HCEC 1CT (cell line): ENCODE results near the gene SLC49A3.
"Not testable (repeated sequence)": the region's sequence is repeated elsewhere in the genome, so short reads cannot be mapped to it uniquely, and the experiment has no call there.

Source experiments
- DNase-seq: peaks from one replicate; pipeline ENCODE4 v3.0.0-alpha.2; 2017

The SLC49A3 gene

DNA sequence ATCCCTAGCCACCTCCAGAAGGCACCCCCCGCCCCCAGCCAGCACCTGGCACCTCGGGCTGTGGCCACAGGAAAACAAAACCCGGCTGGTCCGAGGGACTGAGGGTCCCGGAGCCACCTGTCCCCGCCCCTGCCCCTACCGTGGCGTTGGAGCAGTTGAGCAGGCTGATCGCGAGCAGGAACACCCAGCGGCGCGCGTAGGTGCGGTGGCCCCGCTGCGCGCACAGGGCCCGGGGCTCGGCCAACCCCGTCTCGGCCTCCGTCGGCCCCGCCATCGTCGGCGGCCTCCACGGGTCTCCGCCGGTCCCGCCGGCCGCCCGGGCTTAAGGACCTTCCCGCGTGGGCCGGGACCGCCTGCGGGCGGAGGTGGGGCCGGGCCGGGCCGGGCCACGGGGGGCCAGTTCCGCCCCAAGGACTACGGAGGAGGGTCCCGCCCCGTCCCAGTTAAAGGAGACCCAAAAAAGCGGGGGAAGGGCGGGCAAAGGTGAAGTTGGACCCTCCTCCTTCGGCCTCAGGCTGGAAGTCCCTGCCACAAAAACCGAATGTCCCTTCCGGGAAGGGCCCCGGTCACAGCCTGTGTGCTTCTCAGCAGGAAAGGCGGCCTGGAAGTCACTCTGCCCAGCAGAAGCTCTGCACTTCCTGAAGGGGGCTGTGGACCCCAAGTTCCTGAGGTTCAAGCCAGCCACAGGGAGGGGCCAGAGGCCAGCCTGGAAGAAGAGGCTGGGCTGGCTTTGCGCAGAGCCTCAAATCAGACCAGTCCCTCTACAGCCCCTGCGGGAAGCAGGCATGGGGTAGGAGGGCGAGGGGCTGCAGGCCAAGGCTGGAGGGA lies at the start of gene SLC49A3:
SLC49A3 (minus strand) TSS at position 298 of the 828 bp plus-strand sequence; CDS start at position 274, 24 bp downstream.
- DNase-seq, result no peak

DNA sequence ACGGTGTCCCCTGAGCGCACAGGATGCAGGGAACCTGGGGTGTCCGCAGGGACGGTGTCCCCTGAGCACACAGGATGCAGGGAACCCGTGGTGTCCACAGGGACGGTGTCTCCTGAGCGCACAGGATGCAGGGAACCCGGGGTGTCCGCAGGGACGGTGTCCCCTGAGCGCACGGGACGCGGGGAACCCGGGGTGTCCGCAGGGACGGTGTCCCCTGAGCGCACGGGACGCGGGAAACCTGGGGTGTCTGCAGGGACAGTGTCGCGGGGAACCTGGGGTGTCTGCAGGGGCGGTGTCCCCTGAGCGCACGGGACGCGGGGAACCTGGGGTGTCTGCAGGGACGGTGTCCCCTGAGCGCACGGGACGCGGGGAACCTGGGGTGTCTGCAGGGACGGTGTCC lies 47.6 kb upstream of the SLC49A3 start:
- not testable (repeated sequence) for DNase-seq

DNA sequence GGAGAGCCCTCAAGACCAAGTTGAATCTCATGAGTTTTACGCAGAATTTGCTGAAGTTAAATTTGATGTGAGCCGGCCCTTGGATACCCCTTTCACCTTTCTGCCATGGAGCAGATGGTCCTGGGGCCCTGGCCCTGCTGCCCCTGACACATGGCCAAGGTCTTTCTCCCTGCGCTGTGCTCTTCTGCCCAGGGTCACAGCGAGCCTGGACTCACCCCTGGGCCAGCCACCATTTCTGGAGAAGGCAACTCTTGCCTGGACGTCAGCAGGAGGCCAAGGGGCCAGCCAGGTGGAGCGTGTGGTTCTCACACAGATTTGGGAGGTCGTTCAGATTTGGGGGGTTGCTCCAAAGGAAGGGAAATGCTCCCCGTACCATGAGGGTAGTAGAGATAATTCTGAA lies 46.6 kb upstream of the SLC49A3 start:
- DNase-seq, result no peak

DNA sequence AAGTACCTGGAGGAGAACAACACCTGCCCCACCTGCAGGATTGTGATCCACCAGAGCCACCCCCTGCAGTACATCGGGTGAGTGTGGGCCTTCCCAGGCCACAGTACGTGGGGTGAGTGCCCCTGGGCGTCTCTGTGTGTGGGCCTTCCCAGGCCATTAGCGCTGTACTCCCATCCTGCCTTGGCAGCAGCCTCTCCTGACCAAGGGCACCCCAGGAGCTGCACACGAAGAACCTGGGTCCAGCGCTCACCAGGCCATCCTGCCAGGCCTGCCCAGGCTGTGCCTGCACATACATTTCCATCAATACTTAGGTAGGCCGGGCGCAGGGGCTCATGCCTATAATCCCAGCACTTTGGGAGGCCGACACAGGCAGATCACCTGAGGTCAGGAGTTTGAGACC lies 46.0 kb upstream of the SLC49A3 start:
- no peak for DNase-seq

DNA sequence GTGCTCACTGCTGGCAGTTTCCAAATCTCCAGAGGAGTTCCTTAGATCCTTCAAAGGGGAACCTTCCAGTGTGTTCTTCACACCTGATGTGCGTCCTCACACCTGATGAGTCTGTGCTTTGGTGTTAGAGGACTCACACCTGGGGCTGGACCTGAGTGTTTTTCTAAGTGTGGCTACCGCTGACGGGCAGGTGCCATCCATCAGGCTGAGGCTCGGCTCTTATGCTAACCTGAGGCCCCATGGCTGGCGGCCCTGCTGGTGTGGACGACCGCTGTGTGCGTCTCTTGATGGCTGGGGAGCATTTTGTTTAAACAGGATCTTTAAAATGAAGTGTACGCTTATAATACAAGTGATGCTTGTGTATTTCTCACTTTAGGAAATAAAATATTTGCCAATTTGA lies 45.1 kb upstream of the SLC49A3 start:
- DNase-seq, result no peak

DNA sequence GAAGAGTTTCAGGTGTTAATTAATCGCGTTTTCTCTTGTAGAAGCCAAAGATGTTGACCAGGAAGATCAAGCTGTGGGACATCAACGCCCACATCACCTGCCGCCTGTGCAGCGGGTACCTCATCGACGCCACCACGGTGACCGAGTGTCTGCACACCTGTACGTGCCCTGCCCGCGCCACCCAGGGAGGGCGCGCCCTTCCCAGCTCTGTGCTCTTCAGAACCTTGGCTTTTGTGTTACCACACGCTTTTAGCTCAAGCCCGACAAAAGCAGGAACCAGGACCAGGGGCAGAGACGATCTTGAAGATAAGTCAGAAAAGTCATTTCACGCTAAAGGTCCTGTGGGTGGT lies 44.7 kb upstream of the SLC49A3 start:
- DNase-seq, result no peak

DNA sequence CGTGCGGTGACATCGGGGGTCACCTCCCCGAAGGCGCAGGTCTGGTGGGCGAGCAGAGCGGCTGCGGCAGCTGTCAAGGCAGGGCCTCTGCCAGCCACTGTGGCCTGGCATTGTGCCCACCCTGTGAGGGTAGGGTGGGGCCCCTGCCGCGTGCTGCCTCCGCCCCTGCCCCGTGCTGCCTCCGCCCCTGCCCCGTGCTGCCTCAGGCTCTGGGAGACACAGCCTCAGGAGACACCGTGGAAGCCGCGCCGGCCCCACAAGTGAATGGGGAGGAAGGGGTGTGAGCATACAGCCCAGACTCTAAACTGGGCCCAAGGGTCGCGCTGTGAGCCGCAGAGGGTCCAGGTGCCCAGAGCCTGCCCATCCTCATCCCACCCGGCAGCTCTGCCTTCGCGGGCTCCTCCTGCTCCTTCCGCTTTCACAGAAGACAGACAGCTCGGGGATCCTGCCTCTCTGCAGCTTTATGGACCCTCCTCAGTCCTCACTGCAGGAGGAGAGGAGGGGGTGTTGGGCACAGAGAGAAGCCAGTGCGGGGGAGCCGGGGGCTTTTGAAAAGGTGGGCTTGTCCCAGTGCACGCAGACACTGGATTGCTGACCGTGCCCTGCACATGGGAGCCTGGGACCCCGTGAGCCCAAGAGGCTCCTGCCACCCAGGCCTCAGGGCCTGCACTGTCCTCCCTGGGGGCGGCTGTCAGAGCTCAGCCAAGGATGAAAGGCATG lies 44.1 kb upstream of the SLC49A3 start:
- no peak for DNase-seq

DNA sequence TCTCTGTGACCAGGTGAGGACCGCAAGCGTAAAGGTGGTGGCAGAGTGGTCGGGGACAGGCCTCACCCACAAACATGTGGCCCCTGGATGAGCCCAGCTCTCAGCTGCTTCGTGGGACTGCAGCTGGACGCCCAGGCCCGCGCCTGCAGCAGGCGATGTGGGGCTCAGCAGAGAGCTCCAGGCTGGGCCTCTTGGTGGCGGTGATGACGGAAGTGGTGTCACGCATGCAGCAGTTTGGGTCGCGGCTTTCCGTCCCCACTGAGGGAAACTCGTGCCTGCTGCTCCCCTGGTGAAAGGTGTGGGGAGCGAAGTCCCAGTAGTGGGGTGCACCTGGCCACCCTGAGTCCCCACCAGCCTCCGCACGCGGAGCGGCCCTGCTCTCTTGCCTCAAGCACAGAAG lies 43.5 kb upstream of the SLC49A3 start:
- DNase-seq, result no peak

DNA sequence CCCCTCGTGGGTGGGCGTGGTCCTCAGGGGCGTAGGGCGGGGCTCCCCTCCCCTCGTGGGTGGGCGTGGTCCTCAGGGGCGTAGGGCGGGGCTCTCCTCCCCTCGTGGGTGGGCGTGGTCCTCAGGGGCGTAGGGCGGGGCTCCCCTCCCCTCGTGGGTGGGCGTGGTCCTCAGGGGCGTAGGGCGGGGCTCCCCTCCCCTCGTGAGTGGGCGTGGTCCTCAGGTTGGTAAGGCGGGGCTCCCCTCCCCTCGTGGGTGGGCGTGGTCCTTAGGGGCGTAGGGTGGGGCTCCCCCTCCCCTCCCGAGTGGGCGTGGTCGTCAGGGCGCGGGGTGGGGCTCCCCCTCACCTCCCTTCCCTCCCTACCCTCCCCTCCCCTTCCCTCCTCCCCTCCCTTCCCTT lies 43.0 kb upstream of the SLC49A3 start:
- not testable (repeated sequence) for DNase-seq

DNA sequence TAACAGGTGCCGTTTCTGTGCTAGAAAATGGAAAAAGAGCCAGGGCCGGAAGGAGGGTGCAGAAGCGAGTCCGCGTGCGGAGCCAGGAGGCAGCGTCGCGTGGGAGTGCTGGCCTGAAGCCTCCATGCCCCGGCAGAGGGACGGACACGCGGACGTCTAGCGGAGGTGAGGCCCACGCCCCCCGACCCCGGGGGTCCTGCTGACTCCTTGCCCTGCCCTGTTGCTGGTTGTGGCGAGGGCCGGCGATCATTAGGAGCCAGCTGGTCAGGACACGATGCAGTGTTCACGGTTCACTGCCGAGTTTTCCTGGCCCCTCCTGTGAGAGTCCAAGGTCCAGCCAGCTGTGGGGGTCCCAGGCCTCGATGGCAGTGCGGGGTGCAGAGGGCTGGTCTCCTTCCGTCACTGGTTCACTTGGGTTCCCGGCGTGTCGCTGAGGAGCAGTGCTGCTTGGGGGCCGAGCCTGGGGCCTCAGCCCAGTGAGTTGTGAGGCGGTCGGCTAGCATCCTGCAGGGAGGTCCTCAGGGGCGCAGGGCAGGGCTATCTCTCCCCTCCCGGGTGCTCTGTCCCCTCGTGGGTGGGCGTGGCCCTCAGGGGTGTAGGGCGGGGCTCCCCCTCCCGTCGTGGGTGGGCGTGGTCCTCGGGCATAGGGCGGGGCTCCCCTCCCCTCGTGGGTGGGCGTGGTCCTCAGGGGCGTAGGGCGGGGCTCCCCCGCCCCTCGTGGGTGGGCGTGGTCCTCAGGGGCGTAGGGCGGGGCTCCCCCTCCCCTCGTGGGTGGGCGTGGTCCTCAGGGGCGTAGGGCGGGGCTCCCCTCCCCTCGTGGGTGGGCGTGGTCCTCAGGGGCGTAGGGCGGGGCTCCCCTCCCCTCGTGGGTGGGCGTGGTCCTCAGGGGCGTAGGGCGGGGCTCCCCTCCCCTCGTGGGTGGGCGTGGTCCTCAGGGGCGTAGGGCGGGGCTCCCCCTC lies 42.3 kb upstream of the SLC49A3 start:
- DNase-seq, result not testable (repeated sequence)

DNA sequence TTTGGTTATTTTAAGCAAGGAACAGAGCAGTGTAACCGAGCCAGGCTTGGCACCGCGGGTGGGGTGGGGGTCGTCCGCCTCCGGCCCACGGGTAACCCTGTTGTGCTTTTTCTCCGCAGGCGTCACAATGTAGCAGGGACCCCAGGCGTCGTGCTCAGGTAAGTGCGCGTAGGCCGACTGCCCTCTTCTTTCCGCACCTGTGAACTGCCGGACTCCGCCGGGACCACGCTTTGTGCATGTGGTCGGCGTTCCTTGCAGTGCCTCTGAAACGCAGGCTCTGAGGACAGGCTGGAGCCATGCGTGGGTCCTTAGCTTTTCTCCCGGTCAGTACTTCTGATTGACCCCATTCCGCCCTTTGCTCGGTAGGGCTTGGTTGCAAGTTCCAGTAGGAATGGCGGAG lies 41.6 kb upstream of the SLC49A3 start:
- DNase-seq, result no peak

DNA sequence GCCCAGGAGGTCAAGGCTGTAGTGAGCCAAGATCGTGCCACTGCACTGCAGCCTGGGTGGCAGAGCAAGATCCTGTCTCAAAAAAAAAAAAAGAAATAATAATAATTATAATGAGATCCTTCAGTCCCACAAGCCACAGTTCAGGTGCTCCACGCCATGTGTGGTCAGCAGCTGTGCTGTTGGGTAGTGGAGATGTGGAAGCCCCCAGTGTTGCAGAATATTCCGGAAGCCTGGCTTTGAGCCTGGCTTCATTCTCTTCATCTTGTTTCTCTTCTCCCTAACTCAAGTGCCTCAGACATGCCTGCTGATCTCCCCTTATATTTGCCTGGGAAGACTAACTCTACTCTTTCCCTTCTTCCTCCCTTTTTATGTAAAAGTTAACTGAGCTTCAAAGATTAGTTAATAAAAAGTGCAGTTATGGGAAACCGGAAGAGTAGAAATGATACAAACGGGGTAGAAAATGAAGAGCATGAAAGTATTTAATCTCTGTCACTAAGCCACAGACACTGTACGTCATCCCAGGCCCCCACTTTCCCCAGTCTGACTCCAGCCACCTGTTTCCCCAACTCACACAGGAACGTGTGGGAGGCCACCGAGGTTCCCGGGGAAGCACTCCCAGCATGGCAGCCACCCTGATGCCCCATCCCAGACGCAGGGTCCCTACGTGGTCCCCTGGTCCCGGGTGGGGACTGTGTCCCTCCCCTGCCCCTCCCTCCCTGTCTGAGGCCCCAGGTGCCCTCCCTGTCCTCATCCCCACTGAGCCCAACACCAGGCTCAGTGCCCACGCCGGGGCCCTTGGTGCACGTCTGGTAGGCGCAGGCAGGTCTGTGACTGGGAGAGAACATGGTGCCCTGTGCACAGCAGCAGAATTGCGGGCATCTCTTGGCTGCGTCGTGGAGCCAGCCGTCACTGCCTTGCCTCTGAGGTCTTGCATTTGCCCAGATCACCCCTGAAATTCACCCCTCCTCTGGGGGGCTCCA lies 40.7 kb upstream of the SLC49A3 start:
- no peak for DNase-seq

DNA sequence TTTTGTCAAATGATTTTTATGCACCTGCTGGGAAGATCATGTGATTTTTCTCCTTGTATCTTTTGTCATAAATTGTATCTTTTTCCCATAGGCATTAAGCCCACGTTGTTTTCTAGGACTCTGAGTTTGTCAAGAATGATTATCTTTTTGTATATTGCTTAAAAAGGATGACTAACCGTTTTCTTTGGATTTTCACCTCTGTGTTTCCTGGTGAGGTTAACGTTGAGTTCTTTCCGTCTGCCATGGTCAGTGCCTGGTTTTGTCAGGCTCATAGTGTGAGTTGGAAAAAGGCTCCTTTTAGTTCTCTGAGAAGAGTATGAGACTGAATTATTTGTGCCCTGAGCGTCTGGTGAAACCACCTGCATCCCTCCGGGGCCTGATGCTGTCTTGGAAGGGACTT lies 38.6 kb upstream of the SLC49A3 start:
- DNase-seq, result no peak

DNA sequence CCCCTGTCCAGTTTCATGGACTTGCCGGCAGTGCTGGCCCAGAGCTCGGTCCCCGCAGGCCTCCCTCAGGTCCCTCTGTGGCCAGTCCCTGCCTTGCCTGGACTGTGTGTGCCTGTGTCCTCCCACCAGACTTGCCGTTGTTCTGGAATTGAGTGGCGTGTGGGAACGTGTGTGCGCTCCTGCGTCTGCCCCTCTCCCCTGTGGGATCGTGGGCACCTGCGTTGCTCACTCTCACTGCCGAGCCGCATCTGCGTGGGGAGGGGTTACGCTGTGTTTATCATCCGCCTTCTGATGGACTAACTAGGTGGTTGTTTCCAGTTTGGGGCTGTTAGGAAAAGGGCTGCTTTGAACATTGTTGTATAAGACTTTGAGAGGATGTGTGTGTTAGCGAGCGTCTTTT lies 37.9 kb upstream of the SLC49A3 start:
- DNase-seq, result no peak

DNA sequence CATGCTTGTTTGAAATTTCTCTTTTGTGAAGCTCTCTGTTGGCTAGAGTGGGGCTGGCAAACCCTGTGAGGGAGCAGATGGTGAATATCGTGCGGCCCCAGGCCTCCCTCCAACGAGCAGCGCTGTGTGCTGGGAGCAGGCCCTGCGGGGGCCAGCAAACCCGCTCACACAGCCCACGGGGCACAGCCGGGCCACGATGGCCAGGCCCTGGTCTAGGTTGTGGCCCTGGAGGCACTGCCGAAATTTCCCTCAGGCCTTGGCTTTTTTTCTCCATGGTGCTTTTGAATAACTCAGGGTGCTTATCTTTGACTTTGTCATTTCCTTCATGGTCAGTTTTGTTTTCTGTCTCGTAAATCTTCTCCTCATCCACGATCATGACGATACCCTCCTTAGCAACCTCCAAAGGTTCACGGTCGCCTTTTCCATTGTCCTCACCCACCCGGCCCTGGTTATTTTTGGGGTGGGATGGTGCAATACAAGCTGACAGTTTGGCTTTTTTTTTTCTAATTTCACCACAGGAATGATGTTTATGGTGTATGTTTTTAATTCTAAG lies 37.4 kb upstream of the SLC49A3 start:
- no peak for DNase-seq

DNA sequence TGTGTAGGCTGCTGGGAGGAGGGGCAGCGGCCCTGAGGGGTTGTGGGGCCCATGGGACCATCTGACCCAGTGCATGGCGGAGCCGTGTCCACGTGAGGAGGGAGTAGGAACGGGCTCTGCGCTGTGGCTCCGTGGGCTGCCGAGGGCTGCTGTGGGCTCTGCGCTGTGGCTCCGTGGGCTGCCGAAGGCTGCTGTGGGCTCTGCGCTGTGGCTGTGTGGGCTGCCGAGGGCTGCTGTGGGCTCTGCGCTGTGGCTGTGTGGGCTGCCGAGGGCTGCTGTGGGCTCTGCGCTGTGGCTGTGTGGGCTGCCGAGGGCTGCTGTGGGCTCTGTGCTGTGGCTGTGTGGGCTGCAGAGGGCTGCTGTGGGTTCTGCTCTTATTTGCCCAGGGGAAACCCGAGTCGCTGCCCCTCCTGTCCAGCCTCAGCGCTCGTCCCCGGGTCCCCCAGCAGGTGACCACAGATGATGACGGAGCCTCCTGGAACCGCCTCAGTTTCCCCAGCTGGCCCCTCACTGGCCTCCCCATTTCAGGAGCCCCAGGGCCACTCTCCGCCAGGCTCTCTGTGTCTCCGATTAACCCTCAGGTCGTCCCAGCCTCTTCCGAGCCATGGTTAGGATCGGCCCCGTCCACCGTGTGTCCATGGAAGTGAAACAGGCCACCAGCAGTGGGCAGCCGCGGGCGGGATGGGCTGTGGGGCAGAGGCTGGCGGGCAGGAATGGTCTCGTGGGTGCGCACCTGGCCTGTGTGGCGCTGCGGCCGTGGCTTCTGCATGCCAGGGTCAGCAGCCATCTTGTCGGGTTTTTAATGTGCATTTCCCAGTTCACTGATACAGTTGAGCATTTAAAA lies 36.7 kb upstream of the SLC49A3 start:
- no peak for DNase-seq

DNA sequence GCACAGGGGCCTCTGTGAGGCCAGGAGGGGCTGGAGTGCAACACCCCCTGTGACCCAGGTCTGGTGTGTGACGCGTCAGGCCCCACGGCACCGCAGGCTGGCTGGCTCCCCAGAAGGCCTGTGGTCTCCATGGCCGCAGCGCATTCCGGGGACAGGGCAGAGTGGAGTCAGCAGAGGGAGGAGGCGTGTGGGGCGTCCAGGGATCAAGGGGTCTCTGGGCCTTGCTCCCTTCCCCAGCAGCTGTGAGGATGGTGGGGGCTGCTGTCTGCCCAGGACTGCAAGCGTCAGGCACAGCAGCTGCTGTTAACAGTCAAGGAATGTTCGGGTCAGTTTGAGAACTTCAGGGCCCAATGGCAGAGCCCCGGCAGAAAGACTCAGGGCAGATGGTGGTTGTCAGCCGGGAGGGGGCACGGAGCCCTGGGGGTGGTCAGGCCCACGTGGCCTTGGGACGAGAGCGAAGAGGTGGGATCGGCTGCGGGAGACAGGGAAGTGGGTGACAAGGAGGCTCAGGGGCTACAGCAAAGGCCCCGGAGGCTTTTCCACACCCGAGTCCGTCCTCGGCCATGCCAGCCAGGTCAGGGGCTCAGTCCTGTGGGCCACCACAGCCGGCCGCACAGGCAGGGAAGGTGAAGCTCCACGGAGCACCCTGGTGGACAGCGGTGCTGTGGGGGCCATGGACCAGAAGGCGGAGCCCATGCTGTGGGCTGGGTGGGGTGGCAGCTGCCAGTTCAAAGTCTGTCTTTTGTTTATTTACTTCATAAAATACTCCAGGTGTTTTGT lies 35.0 kb upstream of the SLC49A3 start:
- no peak for DNase-seq

DNA sequence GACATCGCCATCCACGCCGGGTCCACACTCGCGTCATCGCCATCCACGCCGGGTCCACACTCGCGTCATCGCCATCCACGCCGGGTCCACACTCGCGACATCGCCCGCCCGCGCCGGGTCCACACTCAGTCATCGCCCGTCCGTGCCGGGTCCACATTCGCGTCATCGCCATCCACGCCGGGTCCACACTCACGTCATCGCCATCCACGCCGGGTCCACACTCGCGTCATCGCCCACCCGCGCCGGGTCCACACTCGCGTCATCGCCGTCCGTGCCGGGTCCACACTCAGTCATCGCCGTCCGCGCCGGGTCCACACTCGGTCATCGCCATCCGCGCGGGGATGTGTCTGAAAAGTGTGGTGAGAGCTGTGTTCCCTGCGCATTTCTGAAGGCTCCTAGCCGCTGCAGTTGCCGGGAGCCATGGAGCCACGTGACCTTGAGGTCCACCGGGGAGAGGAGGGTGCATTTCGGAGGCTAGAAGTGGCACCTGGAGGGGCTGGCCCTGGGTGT lies 34.0 kb upstream of the SLC49A3 start:
- no peak for DNase-seq

DNA sequence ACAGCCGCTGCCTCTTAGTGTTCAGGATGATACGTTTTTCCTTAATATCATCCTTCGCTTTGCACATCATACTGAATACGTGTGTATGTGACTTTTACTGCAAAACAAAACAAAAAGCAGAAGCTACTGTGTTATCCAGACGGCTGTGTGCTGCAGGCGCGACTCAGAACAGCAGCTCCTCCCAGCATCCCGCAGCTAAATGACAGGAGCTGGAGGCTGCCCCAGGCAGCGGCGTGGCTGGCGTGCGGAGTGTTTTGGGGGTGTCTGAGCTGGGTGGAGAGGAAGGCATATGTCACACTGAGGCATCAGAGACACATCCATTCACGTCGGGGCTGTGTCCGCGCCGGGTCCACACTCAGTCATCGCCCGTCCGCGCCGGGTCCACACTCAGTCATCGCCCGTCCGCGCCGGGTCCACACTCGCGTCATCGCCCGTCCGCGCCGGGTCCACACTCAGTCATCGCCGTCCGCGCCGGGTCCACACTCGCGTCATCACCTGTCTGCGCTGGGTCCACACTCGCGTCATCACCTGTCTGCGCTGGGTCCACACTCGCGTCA lies 33.3 kb upstream of the SLC49A3 start:
- no peak for DNase-seq
